ENCODE data around the gene ZNF678. TPM values are rescaled to one million over a fixed set of nuclear protein-coding genes. Genes with fewer than 3 reads are reported as not detected.

The ZNF678 gene
- total and polyA plus RNA-seq, 2 donors from 2014 or later, result 1.3 to 10.0 TPM

DNA sequence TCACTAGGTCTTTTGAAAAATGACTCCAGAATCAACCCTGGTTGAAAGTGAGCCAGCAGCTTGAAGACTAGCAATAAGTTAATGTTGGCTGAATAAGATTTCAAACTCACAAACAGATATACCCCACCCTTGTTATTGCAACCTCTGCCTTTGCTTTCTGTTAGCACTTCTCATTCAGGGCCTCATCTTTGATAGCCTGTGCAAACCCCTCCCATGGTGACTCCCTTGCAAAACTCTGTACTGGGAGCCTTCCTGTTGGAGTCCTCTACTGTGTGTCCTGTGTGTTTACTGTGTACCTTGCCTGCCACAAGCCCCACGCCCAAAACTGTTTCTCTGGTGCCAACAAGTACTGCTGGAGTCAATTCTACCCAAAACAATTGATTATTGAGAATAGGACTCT is 50.2 kb downstream of the ZNF678 start:
- Histone ChIP-seq H3K36me3 (ENCODE audit: control insufficient read depth in 2 of 3, insufficient read depth in 3 of 3, low read length in 3 of 3) (peaks cover 0 to 4% (median 3%) of the 10 kb centered on the region in 3 donors), H3K27me3 (ENCODE audit: control insufficient read depth, insufficient read depth, low read length) (no peaks in the 10 kb centered on the region), H3K4me3 (ENCODE audit: low read length in 3 of 3) (no peak overlapping the region), H3K9me3 (ENCODE audit: control insufficient read depth in 2 of 3, insufficient read depth in 1 of 3, low read length in 3 of 3) (peaks cover 6 to 8% (median 7%) of the 10 kb centered on the region in 3 donors), H3K27ac (ENCODE audit: low read depth in 2 of 2, low read length in 2 of 2) (no peak overlapping the region), H3K4me1 (ENCODE audit: control insufficient read depth in 2 of 3, insufficient read depth in 2 of 3, low read depth in 1 of 3, low read length in 3 of 3) (no peaks in the 10 kb centered on the region), H3K9ac (ENCODE audit: low read length in 3 of 3) (no peak overlapping the region)
- FAIRE-seq (no peak), DNase-seq (no peak)
- no peak for TF ChIP-seq CTCF (IDR thresholded peaks at IDR 0.05; ENCODE audit: borderline replicate concordance, extremely low read depth, insufficient read depth)
- intact Hi-C loops (cut with DNase I), result no loop called here

- Histone ChIP-seq H3K36me3 (ENCODE audit: control insufficient read depth in 2 of 3, insufficient read depth in 3 of 3, low read length in 3 of 3) (no peaks in the 10 kb centered on the region), H3K9ac (ENCODE audit: low read length in 3 of 3) (no peak overlapping the region), H3K27me3 (ENCODE audit: control insufficient read depth, insufficient read depth, low read length) (no peaks in the 10 kb centered on the region), H3K4me3 (ENCODE audit: low read length in 3 of 3) (no peak overlapping the region), H3K27ac (ENCODE audit: low read depth in 2 of 2, low read length in 2 of 2) (no peak overlapping the region), H3K9me3 (ENCODE audit: control insufficient read depth in 2 of 3, insufficient read depth in 1 of 3, low read length in 3 of 3) (peaks cover 0 to 19% (median 2%) of the 10 kb centered on the region in 3 donors), H3K4me1 (ENCODE audit: control insufficient read depth in 2 of 3, insufficient read depth in 2 of 3, low read depth in 1 of 3, low read length in 3 of 3) (no peaks in the 10 kb centered on the region)
- FAIRE-seq, result no peak
- no peak for DNase-seq
- intact Hi-C loops (cut with DNase I), result no loop called here
- no peak for TF ChIP-seq CTCF (IDR thresholded peaks at IDR 0.05; ENCODE audit: borderline replicate concordance, extremely low read depth, insufficient read depth)
Observed at GRCh38 chr1:227621211-227621610, 57.9 kb downstream of the ZNF678 start.

DNA sequence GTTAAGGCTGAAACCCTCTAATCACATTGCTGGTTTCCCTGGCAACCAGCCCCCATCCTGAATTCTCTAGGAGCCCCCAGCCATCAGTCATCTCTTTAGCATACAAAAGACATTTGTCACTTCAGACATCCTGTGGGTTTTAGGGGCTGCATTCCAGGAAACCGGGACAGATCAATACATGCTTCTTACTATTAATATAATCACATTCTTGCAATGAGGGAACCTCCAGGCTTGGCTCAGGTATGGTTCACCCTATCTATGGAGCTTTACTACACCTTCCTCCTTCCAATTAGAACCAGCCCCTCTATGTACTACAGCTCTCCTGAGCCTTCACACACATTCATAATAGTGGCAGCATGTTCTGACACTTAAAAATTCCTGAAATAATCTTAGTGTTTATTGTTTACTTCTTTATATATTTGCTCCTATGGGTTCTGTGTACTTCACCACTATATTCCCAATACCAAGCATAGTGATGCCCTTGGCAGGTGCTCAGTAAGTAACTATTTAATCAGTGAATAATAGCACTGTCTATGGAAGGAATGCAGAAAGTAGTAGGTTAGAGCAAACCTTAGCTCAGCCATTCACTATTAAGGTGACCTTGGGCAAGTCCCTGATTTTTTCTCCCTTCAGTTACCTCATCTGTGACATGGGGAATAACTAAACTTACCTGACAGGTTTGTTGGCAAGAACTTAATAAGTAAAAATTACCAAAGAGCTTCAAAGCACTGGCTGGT is 59.6 kb downstream of the ZNF678 start:
- FAIRE-seq (no peak), DNase-seq (no peak)
- Histone ChIP-seq H3K27me3 (ENCODE audit: control insufficient read depth, insufficient read depth, low read length) (no peaks in the 10 kb centered on the region), H3K27ac (ENCODE audit: low read depth in 2 of 2, low read length in 2 of 2) (no peak overlapping the region), H3K36me3 (ENCODE audit: control insufficient read depth in 2 of 3, insufficient read depth in 3 of 3, low read length in 3 of 3) (no peaks in the 10 kb centered on the region), H3K4me3 (ENCODE audit: low read length in 3 of 3) (no peak overlapping the region), H3K9ac (ENCODE audit: low read length in 3 of 3) (no peak overlapping the region), H3K9me3 (ENCODE audit: control insufficient read depth in 2 of 3, insufficient read depth in 1 of 3, low read length in 3 of 3) (peaks cover 0 to 17% (median 0%) of the 10 kb centered on the region in 3 donors), H3K4me1 (ENCODE audit: control insufficient read depth in 2 of 3, insufficient read depth in 2 of 3, low read depth in 1 of 3, low read length in 3 of 3) (no peaks in the 10 kb centered on the region)
- TF ChIP-seq CTCF (IDR thresholded peaks at IDR 0.05; ENCODE audit: borderline replicate concordance, extremely low read depth, insufficient read depth), result no peak
- intact Hi-C loops (cut with DNase I), result no loop called here
